Stimulated activated naive CD8-positive, alpha-beta T cell treated with anti-CD3 and anti-CD28 coated beads, Interleukin-15, Interleukin-2, amounts not matched to agents 100 ng/mL and 50 ng/mL, for 24 hours (primary cell): ENCODE data around the gene PKP1.

ENCODE experiments used
- H3K27ac Mint-ChIP-seq: one replicate; pipeline ENCODE4 v1.8.0; 2021; ENCODE audit warnings: mild to moderate bottlenecking, mixed read lengths
- H3K27me3 Mint-ChIP-seq: one replicate; pipeline ENCODE4 v1.8.0; 2021; ENCODE audit warnings: mixed read lengths
- H3K36me3 Mint-ChIP-seq: one replicate; pipeline ENCODE4 v1.8.0; 2021; ENCODE audit warnings: low read depth, mixed read lengths
- H3K4me1 Mint-ChIP-seq: one replicate; pipeline ENCODE4 v1.8.0; 2021; ENCODE audit warnings: low read depth, mixed read lengths
- H3K4me3 Mint-ChIP-seq: one replicate; pipeline ENCODE4 v1.8.0; 2021; ENCODE audit warnings: mild to moderate bottlenecking, mixed read lengths
- H3K9me3 Mint-ChIP-seq: one replicate; pipeline ENCODE4 v1.8.0; 2021; ENCODE audit warnings: mixed read lengths

PKP1 gene

GRCh38 chr1:201350361-201350725, 67.0 kb downstream of the PKP1 start:
- Mint-ChIP-seq H3K4me3 (no peak overlapping the region), H3K9me3 (no peaks in the 10 kb centered on the region), H3K27ac (no peak overlapping the region), H3K4me1 (no peaks in the 10 kb centered on the region), H3K36me3 (no peaks in the 10 kb centered on the region), H3K27me3 (peaks cover 33% of the 10 kb centered on the region)

DNA sequence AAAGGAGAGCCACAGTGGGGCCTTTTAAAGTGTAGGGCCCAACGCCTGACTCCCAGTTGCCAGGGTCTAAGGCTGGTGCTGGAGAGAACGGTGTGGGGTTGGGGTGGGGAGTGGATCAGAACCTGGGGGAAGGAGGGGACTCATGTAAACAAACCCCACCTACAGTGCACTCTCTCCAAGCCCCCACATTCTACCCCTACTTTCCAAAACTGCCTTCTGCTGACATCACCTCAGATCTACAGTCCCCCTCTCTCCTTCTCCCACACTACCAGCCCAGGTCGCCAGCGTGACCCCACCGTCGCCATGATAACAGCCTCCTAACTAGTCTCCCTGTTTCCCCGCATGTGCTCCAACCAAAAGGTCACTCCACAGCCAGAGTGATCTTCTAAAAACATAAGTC, 67.6 kb downstream of the PKP1 start:
- no peak overlapping the region for H3K27ac Mint-ChIP-seq
- no peaks in the 10 kb centered on the region for H3K9me3 Mint-ChIP-seq
- peaks cover 33% of the 10 kb centered on the region for H3K27me3 Mint-ChIP-seq
- no peak overlapping the region for H3K4me3 Mint-ChIP-seq
- no peaks in the 10 kb centered on the region for H3K4me1 Mint-ChIP-seq
- no peaks in the 10 kb centered on the region for H3K36me3 Mint-ChIP-seq

- peaks cover 33% of the 10 kb centered on the region for H3K27me3 Mint-ChIP-seq
Observed at GRCh38 chr1:201351617-201352016, 68.3 kb downstream of the PKP1 start.

GRCh38 chr1:201353186-201353940, 70.1 kb downstream of the PKP1 start:
- H3K27ac Mint-ChIP-seq, result no peak overlapping the region

More at GRCh38 chr1:201351617-201352016, 68.3 kb downstream of the PKP1 start:
- Mint-ChIP-seq H3K9me3 (no peaks in the 10 kb centered on the region), H3K27ac (no peak overlapping the region), H3K4me1 (no peaks in the 10 kb centered on the region), H3K4me3 (no peak overlapping the region), H3K36me3 (no peaks in the 10 kb centered on the region)

DNA sequence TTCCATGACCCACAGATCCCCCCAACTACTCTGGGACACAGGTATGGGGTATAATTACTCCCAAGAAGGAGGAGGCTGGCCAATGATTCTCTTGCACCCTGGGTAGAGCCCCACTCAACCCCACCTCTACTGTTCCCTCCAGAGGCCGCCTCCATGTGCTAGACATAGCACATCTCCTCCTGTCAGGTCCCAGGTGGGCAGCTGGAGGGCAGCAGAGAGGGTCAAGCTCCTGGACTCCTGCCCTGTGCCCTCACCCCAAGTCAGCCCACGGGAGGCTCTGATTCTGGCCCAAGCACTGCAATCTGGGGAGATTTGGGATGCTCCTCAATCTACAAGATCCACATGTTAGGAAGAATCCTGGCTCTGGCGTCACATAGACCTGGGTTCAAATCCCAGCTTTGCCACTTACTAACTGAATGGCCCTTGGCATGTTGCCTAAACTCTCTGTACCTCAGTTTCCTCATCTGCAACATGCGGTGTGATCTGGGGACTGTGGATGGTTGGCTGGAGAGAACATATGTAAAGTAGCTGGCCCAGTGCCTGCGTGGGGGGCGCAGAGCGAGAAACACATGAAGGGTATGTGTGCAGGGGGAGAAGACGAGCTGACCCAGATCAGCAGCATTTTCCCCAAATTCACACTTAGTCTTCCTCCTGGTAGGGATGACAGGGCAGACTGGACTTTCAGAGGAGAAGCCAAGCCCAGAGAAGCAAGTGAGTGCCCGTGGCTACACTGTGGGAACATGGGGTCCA, 71.0 kb downstream of the PKP1 start:
- H3K4me1 Mint-ChIP-seq, result no peaks in the 10 kb centered on the region
- no peaks in the 10 kb centered on the region for H3K9me3 Mint-ChIP-seq
- H3K4me3 Mint-ChIP-seq, result no peak overlapping the region
- no peaks in the 10 kb centered on the region for H3K36me3 Mint-ChIP-seq
- H3K27ac Mint-ChIP-seq, result no peak overlapping the region
- peaks cover 17% of the 10 kb centered on the region for H3K27me3 Mint-ChIP-seq

More at GRCh38 chr1:201353186-201353940, 70.1 kb downstream of the PKP1 start:
- peaks cover 19% of the 10 kb centered on the region for H3K27me3 Mint-ChIP-seq
- H3K4me1 Mint-ChIP-seq, result no peaks in the 10 kb centered on the region
- no peak overlapping the region for H3K4me3 Mint-ChIP-seq
- H3K9me3 Mint-ChIP-seq, result no peaks in the 10 kb centered on the region
- H3K36me3 Mint-ChIP-seq, result no peaks in the 10 kb centered on the region

DNA sequence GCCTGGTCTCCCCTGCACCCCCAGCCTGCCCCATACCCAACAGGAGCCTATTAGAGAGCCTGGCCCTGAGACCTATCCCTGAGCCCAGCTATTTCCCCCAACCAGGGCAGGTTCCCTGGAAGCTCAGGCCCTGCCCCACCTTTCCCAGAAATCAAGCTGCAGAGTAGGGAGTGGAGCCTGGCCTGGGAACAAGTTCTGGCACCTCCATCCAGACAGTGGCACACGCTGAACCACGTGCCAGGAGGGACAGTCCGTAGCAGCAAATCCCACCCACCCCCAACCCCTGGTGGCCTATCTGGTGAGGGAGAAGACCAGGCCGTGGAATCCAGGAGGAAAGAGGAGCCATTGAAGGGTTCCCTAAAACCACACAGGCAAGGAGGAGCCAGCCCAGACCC, 71.6 kb downstream of the PKP1 start:
- Mint-ChIP-seq H3K27ac (no peak overlapping the region), H3K4me3 (no peak overlapping the region)

GRCh38 chr1:201355471-201355870, 72.2 kb downstream of the PKP1 start:
- H3K27me3 Mint-ChIP-seq, result peaks cover 14% of the 10 kb centered on the region
- H3K4me1 Mint-ChIP-seq, result no peaks in the 10 kb centered on the region
- H3K27ac Mint-ChIP-seq, result no peak overlapping the region

More for the DNA sequence above, 71.6 kb downstream of the PKP1 start:
- H3K27me3 Mint-ChIP-seq, result peaks cover 14% of the 10 kb centered on the region
- no peaks in the 10 kb centered on the region for H3K36me3 Mint-ChIP-seq
- H3K4me1 Mint-ChIP-seq, result no peaks in the 10 kb centered on the region
- H3K9me3 Mint-ChIP-seq, result no peaks in the 10 kb centered on the region

DNA sequence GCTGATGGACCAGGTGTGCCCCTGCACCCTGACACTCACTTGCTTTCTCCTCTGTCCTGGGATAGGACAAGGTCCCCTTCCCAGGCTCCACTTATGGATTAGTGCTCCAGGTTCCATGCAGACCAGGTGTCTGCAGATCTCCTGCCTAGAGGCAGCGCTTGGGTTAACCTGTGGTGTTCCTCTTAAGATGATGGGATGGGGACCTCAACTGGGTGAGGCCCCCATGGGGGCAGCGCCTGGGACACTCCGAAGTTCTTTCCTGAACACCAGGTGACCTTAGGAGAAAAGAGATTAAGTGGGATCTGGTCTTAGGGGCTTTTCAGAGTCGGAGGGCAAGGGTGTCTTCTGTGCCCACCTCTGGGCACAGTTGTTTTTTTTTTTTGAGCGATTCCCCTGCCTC, 72.9 kb downstream of the PKP1 start:
- no peaks in the 10 kb centered on the region for H3K9me3 Mint-ChIP-seq
- no peak overlapping the region for H3K4me3 Mint-ChIP-seq
- H3K27ac Mint-ChIP-seq, result no peak overlapping the region
- H3K36me3 Mint-ChIP-seq, result no peaks in the 10 kb centered on the region
- peaks cover 11% of the 10 kb centered on the region for H3K27me3 Mint-ChIP-seq
- H3K4me1 Mint-ChIP-seq, result no peaks in the 10 kb centered on the region

More at GRCh38 chr1:201355471-201355870, 72.2 kb downstream of the PKP1 start:
- Mint-ChIP-seq H3K9me3 (no peaks in the 10 kb centered on the region), H3K4me3 (no peak overlapping the region), H3K36me3 (no peaks in the 10 kb centered on the region)

DNA sequence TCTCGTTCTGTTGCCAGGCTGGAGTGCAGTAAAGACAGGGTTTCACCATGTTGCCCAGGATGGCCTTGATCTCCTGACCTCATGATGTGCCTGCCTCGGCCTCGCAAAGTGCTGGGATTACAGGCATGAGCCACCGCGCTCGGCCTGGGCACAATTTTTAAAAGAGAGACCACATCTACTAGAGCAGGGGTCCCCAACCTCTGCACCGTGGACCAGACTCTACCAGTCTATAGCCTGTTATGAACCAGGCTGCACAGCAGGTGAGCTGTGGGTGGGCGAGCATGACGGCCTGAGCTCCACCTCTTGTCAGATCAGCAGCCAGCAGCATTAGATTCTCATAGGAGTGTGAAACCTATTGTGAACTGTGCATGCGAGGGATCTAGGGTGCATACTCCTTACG, 73.4 kb downstream of the PKP1 start:
- Mint-ChIP-seq H3K36me3 (no peaks in the 10 kb centered on the region), H3K27ac (no peak overlapping the region), H3K27me3 (peaks cover 6% of the 10 kb centered on the region), H3K4me3 (no peak overlapping the region), H3K4me1 (no peaks in the 10 kb centered on the region), H3K9me3 (no peaks in the 10 kb centered on the region)

DNA sequence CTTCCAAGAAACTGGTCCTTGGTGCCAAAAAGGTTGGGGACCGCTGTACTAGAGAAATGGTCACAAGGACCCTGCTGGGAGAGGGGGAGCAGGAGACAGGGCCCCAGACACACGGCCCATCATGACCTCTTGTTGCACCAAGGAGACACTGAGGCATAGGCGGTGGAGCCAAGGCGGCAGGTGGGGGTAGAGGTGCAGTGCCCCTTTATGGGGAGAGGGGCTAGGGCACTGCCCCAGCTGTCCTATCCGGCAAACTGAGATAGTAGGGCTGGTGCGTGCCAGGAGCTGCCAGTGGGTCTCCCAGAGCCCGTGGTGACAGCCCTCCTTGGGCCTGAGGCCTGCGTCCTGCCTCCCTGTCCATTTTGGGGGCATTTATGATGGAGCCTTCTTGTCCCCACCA, 73.9 kb downstream of the PKP1 start:
- Mint-ChIP-seq H3K27ac (no peak overlapping the region), H3K27me3 (peaks cover under 1% of the 10 kb centered on the region), H3K36me3 (no peaks in the 10 kb centered on the region), H3K4me1 (no peaks in the 10 kb centered on the region), H3K9me3 (no peaks in the 10 kb centered on the region), H3K4me3 (no peak overlapping the region)

DNA sequence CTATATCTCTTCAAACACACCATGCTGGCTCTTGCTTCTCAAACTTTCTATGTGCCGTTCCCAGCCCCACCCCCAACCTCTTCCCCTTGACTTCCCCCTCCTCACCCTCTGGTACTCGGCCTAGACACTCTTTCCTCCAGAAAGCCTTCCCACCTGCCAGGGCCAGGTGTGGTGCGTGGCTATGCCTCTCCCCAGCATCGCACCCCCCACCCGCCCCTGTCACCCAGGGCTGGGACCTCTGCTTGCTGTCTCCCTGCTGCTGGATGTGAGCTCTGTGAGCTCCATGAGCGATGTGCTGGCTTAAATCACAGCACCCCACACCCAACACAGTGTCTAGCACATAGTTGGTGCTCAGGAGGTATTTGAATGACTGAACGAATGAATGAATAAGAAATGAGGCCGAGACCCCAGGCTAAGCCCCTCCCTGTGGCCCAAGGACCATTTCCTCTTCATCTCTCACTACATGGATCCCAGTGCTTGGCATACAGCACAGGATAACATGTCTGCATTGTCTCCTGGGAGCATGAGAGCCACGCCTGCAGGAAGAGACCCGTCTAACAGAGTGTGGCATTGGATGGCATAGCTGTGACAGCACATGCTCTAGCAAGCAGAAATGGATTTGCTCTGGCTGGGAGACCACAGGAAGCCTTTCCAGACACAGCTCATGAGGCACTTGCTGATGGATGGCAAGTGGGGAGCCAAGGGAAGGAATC, 74.5 kb downstream of the PKP1 start:
- H3K36me3 Mint-ChIP-seq, result no peaks in the 10 kb centered on the region
- H3K4me1 Mint-ChIP-seq, result no peaks in the 10 kb centered on the region
- H3K27ac Mint-ChIP-seq, result no peak overlapping the region
- no peaks in the 10 kb centered on the region for H3K9me3 Mint-ChIP-seq
- no peak overlapping the region for H3K4me3 Mint-ChIP-seq
- peaks cover 4% of the 10 kb centered on the region for H3K27me3 Mint-ChIP-seq

DNA sequence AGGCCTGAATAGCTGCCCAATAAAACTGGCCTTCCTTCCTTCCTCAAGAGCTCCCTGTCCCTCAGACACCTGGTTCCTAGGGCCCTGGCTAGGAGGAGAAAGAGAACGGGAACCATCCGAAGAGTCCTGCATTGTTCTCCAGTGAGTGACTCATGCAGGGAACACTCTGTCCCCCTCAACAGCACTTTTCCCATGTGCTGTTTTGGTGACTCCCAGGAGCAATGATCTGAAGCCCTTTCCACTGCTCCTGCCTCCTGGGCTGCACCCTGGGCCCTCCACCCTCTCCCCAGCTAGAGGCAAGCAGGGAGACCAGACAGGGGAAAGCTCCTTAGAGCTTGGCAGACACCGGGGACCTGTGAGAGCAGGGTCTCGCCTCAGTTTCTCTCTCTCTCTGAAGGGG, 75.3 kb downstream of the PKP1 start:
- no peaks in the 10 kb centered on the region for H3K4me1 Mint-ChIP-seq
- peaks cover 8% of the 10 kb centered on the region for H3K27me3 Mint-ChIP-seq
- H3K4me3 Mint-ChIP-seq, result no peak overlapping the region
- no peak overlapping the region for H3K27ac Mint-ChIP-seq
- H3K36me3 Mint-ChIP-seq, result no peaks in the 10 kb centered on the region
- H3K9me3 Mint-ChIP-seq, result no peaks in the 10 kb centered on the region

GRCh38 chr1:201359031-201359872, 75.9 kb downstream of the PKP1 start:
- Mint-ChIP-seq H3K27ac (no peak overlapping the region), H3K27me3 (peaks cover 8% of the 10 kb centered on the region), H3K4me3 (no peak overlapping the region), H3K9me3 (no peaks in the 10 kb centered on the region), H3K4me1 (no peaks in the 10 kb centered on the region), H3K36me3 (no peaks in the 10 kb centered on the region)

DNA sequence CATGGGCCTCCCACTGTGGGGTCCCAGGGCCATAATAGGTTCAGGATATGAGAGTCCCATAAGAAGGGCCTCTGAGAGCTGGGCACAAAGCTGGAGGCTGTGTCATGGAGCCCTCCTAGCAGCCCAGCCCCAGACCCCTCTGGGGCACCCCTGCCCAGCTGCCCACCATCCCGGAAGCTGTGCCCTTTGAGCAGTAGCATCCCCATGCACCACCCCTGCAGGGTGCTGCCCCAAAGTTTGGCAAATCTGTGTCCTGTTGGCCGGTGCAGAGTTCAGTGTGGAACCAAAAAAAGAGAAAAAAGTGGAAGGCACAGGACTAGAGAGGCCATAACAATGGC, 76.5 kb downstream of the PKP1 start:
- no peaks in the 10 kb centered on the region for H3K36me3 Mint-ChIP-seq

More for the DNA sequence above, 76.5 kb downstream of the PKP1 start:
- peaks cover 8% of the 10 kb centered on the region for H3K27me3 Mint-ChIP-seq
- H3K27ac Mint-ChIP-seq, result no peak overlapping the region
- H3K4me1 Mint-ChIP-seq, result no peaks in the 10 kb centered on the region
- no peaks in the 10 kb centered on the region for H3K9me3 Mint-ChIP-seq
- no peak overlapping the region for H3K4me3 Mint-ChIP-seq
